HG03565 (cell line): ENCODE data around the gene MYO1H.

ENCODE experiments used
- ATAC-seq: cut with Tn5 transposase; IDR thresholded peaks from one replicate; pipeline ENCODE4 v1.9.1; 2021; ENCODE audit warnings: mild to moderate bottlenecking, moderate library complexity; ENCODE audit not compliant: unreplicated experiment

The MYO1H gene

GRCh38 chr12:109488051-109488665 lies 140.5 kb downstream of the MYO1H start:
- no peak for ATAC-seq

GRCh38 chr12:109489016-109489954 lies 141.6 kb downstream of the MYO1H start:
- no peak for ATAC-seq

GRCh38 chr12:109489955-109490565 lies 142.4 kb downstream of the MYO1H start:
- ATAC-seq = no peak

GRCh38 chr12:109491671-109492070 lies 144.0 kb downstream of the MYO1H start:
- no peak for ATAC-seq

GRCh38 chr12:109492371-109492770 lies 144.7 kb downstream of the MYO1H start:
- no peak for ATAC-seq

- no peak for ATAC-seq
Measured at GRCh38 chr12:109493090-109493489, 145.4 kb downstream of the MYO1H start.

GRCh38 chr12:109493938-109494337 lies 146.2 kb downstream of the MYO1H start:
- ATAC-seq = no peak

- ATAC-seq = no peak
Measured at GRCh38 chr12:109494348-109494881, 146.7 kb downstream of the MYO1H start.

GRCh38 chr12:109495012-109495411 lies 147.3 kb downstream of the MYO1H start:
- ATAC-seq = no peak

- ATAC-seq = no peak
Measured at GRCh38 chr12:109496306-109496705, 148.6 kb downstream of the MYO1H start.

GRCh38 chr12:109497675-109498074 lies 150.0 kb downstream of the MYO1H start:
- no peak for ATAC-seq
